GM12874 (cell line): ENCODE data around the gene CAPN5.

Source experiments
- CTCF ChIP-seq: IDR thresholded peaks from 2 replicates; pipeline ENCODE4 v1.5.1; 2011; ENCODE audit warnings: low read depth, mild to moderate bottlenecking, control low read depth, low read length, moderate library complexity; ENCODE audit not compliant: insufficient read depth

The CAPN5 gene

GRCh38 chr11:77125695-77126094 is 58.9 kb downstream of the CAPN5 start:
- TF ChIP-seq CTCF, result no peak

GRCh38 chr11:77126156-77126775 is 59.5 kb downstream of the CAPN5 start:
- TF ChIP-seq CTCF, result no peak

GRCh38 chr11:77126861-77127234 is 60.1 kb downstream of the CAPN5 start:
- no peak for TF ChIP-seq CTCF

- peak; percentile 99 for TF ChIP-seq CTCF
Measured at GRCh38 chr11:77127235-77127911, 60.6 kb downstream of the CAPN5 start.

GRCh38 chr11:77127920-77128691 is 61.3 kb downstream of the CAPN5 start, which contains the start of gene MYO7A:
MYO7A (plus strand) TSS chr11:77128246; CDS start chr11:77130635, 2,389 bp downstream.
- no peak for TF ChIP-seq CTCF

GRCh38 chr11:77129069-77129841 is 62.5 kb downstream of the CAPN5 start:
- no peak for TF ChIP-seq CTCF
